GM23338 (cell line): ENCODE data around the gene ATP5MG. TPM values are rescaled to one million over a fixed set of nuclear protein-coding genes. Genes with fewer than 3 reads are reported as not detected.

Experiments used
- ATAC-seq: fragments of 200-7000 bp; cut with Tn5 transposase; 3 replicates; pipeline ENCODE4 v1.9.1; 2020
- DNase-seq: peaks from one replicate; pipeline ENCODE4 v3.0.0-alpha.2; 2015; ENCODE audit warnings: low spot score
- H2AFZ ChIP-seq: fragments of 200-600 bp; sonication (generic); 2 replicates; pipeline ENCODE4 v1.8.0; 2016; ENCODE audit warnings: antibody characterized with exemption, mild to moderate bottlenecking, moderate library complexity
- H3F3A ChIP-seq: fragments of 200-600 bp; sonication (generic); replicated peaks from 2 replicates; pipeline ENCODE4 v1.8.0; 2017; ENCODE audit warnings: antibody characterized with exemption, mixed run types, low read depth
- H3K27ac ChIP-seq: fragments of 200-600 bp; sonication (generic); 2 replicates; pipeline ENCODE4 v1.6.1; 2016; ENCODE audit warnings: low read depth
- H3K27me3 ChIP-seq: fragments of 200-600 bp; sonication (generic); 2 replicates; pipeline ENCODE4 v1.8.0; 2016; ENCODE audit warnings: mild to moderate bottlenecking, mixed run types, moderate library complexity; ENCODE audit not compliant: insufficient read depth
- H3K36me3 ChIP-seq: fragments of 200-600 bp; sonication (generic); 2 replicates; pipeline ENCODE4 v1.8.0; 2016; ENCODE audit warnings: mild to moderate bottlenecking; ENCODE audit not compliant: insufficient read depth
- H3K4me1 ChIP-seq: fragments of 200-600 bp; sonication (generic); 2 replicates; pipeline ENCODE4 v1.8.0; 2016; ENCODE audit warnings: mild to moderate bottlenecking, moderate library complexity; ENCODE audit not compliant: insufficient read depth
- H3K4me2 ChIP-seq: fragments of 200-600 bp; sonication (generic); 2 replicates; pipeline ENCODE4 v1.7.1; 2017; ENCODE audit warnings: mixed run types
- H3K4me3 ChIP-seq: fragments of 200-600 bp; sonication (generic); 2 replicates; pipeline ENCODE4 v1.6.1; 2016; ENCODE audit warnings: mixed run types
- H3K79me2 ChIP-seq: fragments of 200-600 bp; sonication (generic); replicated peaks from 2 replicates; pipeline ENCODE4 v1.8.0; 2017; ENCODE audit warnings: mild to moderate bottlenecking; ENCODE audit not compliant: insufficient read depth
- H3K9me2 ChIP-seq: fragments of 200-600 bp; sonication (generic); 2 replicates; pipeline ENCODE4 v1.8.0; 2017; ENCODE audit not compliant: insufficient read depth
- H4K20me1 ChIP-seq: fragments of 200-600 bp; sonication (generic); replicated peaks from 2 replicates; pipeline ENCODE4 v1.8.0; 2017; ENCODE audit warnings: mild to moderate bottlenecking; ENCODE audit not compliant: insufficient read depth
- H3K27ac Mint-ChIP-seq: 2 replicates; pipeline ENCODE4 v1.8.0; 2020; ENCODE audit warnings: inconsistent platforms, mild to moderate bottlenecking, moderate library complexity, mixed read lengths
- H3K27me3 Mint-ChIP-seq: 3 replicates; pipeline ENCODE4 v1.8.0; 2022; ENCODE audit warnings: low read depth, mild to moderate bottlenecking, moderate library complexity, mixed read lengths, inconsistent platforms; ENCODE audit not compliant: insufficient read depth, poor library complexity
- H3K36me3 Mint-ChIP-seq: 3 replicates; pipeline ENCODE4 v1.8.0; 2021; ENCODE audit warnings: low read depth, mild to moderate bottlenecking, inconsistent platforms, moderate library complexity, mixed read lengths
- H3K4me1 Mint-ChIP-seq: 3 replicates; pipeline ENCODE4 v1.8.0; 2020; ENCODE audit warnings: mild to moderate bottlenecking, inconsistent platforms, mixed read lengths
- H3K4me3 Mint-ChIP-seq: 3 replicates; pipeline ENCODE4 v1.8.0; 2021; ENCODE audit warnings: moderate library complexity, mild to moderate bottlenecking, inconsistent platforms, mixed read lengths
- H3K9me3 Mint-ChIP-seq: 3 replicates; pipeline ENCODE4 v1.8.0; 2020; ENCODE audit warnings: moderate library complexity, mild to moderate bottlenecking, inconsistent platforms, mixed read lengths
- CREB1 ChIP-seq: fragments of 250-450 bp; sonication (Bioruptor Pico); IDR thresholded peaks from 2 replicates; pipeline ENCODE4 v1.5.0; 2020; ENCODE audit warnings: low read depth, mild to moderate bottlenecking, moderate library complexity
- CTCF ChIP-seq, 2 experiments: fragments of 200-600 bp in 1 of 2; sonication (generic) in 1 of 2; conservative IDR thresholded peaks; 2 replicates each; pipeline versions ENCODE4 v1.5.1 to v1.6.1; 2016 to 2017; ENCODE audit warnings: antibody characterized with exemption in 2 of 2, low read depth in 2 of 2, mild to moderate bottlenecking in 2 of 2, moderate library complexity in 1 of 2
- EZH2 ChIP-seq: fragments of 200-600 bp; sonication (generic); IDR thresholded peaks from one replicate; pipeline ENCODE4 v1.8.0; 2017; ENCODE audit warnings: antibody characterized with exemption, mild to moderate bottlenecking, low read depth; ENCODE audit not compliant: unreplicated experiment
- EZH2phosphoT487 ChIP-seq: fragments of 200-600 bp; sonication (generic); IDR thresholded peaks from one replicate; pipeline ENCODE4 v1.8.1; 2018; ENCODE audit warnings: antibody characterized with exemption; ENCODE audit not compliant: unreplicated experiment
- JUNB ChIP-seq: IDR thresholded peaks from one replicate; pipeline ENCODE4 v1.6.1; 2016; ENCODE audit warnings: antibody characterized with exemption; ENCODE audit not compliant: unreplicated experiment
- NANOG ChIP-seq: IDR thresholded peaks from 2 replicates; pipeline ENCODE4 v1.6.1; 2016; ENCODE audit warnings: antibody characterized with exemption, borderline replicate concordance
- POLR2AphosphoS5 ChIP-seq: IDR thresholded peaks from 2 replicates; pipeline ENCODE4 v1.6.1; 2016; ENCODE audit warnings: antibody characterized with exemption, low read depth
- REST ChIP-seq: IDR thresholded peaks from one replicate; pipeline ENCODE4 v1.6.1; 2018; ENCODE audit warnings: antibody characterized with exemption; ENCODE audit not compliant: unreplicated experiment
- STAT1 ChIP-seq: IDR thresholded peaks from one replicate; pipeline ENCODE4 v1.6.1; 2016; ENCODE audit warnings: antibody characterized with exemption; ENCODE audit not compliant: unreplicated experiment
- ZNF114 ChIP-seq: fragments of 250-450 bp; sonication (Bioruptor Pico); IDR thresholded peaks from 2 replicates; pipeline ENCODE4 v1.5.0; 2020; ENCODE audit warnings: mild to moderate bottlenecking, moderate library complexity
- ZNF331 ChIP-seq: fragments of 250-450 bp; sonication (Bioruptor Pico); IDR thresholded peaks from 2 replicates; pipeline ENCODE4 v1.5.0; 2020; ENCODE audit warnings: low read depth, mild to moderate bottlenecking, moderate library complexity
- ZNF462 ChIP-seq: fragments of 250-450 bp; sonication (Bioruptor Pico); IDR thresholded peaks from 2 replicates; pipeline ENCODE4 v1.5.0; 2020; ENCODE audit warnings: mild to moderate bottlenecking, moderate library complexity
- polyA plus RNA-seq: library from polyadenylated mRNA; unstranded; fragments of >200 nt; fragmentation: Nextera tagmentation; extraction: Ambion mirVana; gene quantifications from 2 replicates; pipeline ENCODE4 v1.2.1, GENCODE V29; 2016
- total RNA-seq: library from RNA; depleted of rRNA; stranded (reverse); fragments of >200 nt; shearing (Covaris generic); gene quantifications from 2 replicates; pipeline ENCODE4 v1.2.3, GENCODE V29; 2014

ATP5MG gene
- total and polyA plus RNA-seq, 2 experiments from 2014 or later = 41.7 to 987 TPM

GRCh38 chr11:118443590-118444218 is 42.3 kb downstream of the ATP5MG start:
- Mint-ChIP-seq H3K9me3 (no peaks in the 10 kb centered on the region; the same call in 2 of the 3 replicates), H3K4me1 (peaks cover 51% of the 10 kb centered on the region), H3K27me3 (peaks cover 3% of the 10 kb centered on the region), H3K36me3 (peaks cover 20% of the 10 kb centered on the region), H3K27ac (peak overlapping the region; percentile 3; the same call in 1 of the 2 replicates), H3K4me3 (no peak overlapping the region)
- H3K36me3 ChIP-seq = peaks cover 4% of the 10 kb centered on the region; the same call in 1 of the 2 replicates
- peaks cover 100% of the 10 kb centered on the region for H3K79me2 ChIP-seq
- no peak for ATAC-seq
- no peak overlapping the region for H3K4me3 ChIP-seq
- no peak overlapping the region for H2AFZ ChIP-seq
- no peak for TF ChIP-seq CTCF (conservative IDR thresholded peaks at IDR 0.05; ENCODE audit: low read depth in 2 of 2)
- TF ChIP-seq ZNF114 (CRISPR knock-in tag) = no peak
- no peak for TF ChIP-seq ZNF462 (CRISPR knock-in tag)
- TF ChIP-seq JUNB = no peak
- no peak for TF ChIP-seq STAT1
- no peak for TF ChIP-seq REST
- no peak for TF ChIP-seq POLR2AphosphoS5
- TF ChIP-seq EZH2phosphoT487 = no peak
- no peak for TF ChIP-seq NANOG
- TF ChIP-seq EZH2 = no peak
- no peak for TF ChIP-seq CREB1 (CRISPR knock-in tag)
- no peak for TF ChIP-seq ZNF331
- no peaks in the 10 kb centered on the region for H3K9me2 ChIP-seq
- no peak overlapping the region for H3K4me2 ChIP-seq
- H3K27me3 ChIP-seq = no peaks in the 10 kb centered on the region
- H3K27ac ChIP-seq = no peak overlapping the region
- DNase-seq = no peak
- no peaks in the 10 kb centered on the region for H3F3A ChIP-seq
- H4K20me1 ChIP-seq = peaks cover 83% of the 10 kb centered on the region
- peaks cover 38% of the 10 kb centered on the region for H3K4me1 ChIP-seq
